PC-3 (cell line): Measurements from ENCODE around the gene ADCY3. TPM values are rescaled to one million over a fixed set of nuclear protein-coding genes. Genes with fewer than 3 reads are reported as not detected.
A peak's percentile ranks its signal among the peaks of the same experiment; 100 is the strongest.
"Not testable (repeated sequence)": the region's sequence is repeated elsewhere in the genome, so short reads cannot be mapped to it uniquely, and the experiment has no call there.

Source experiments
- ATAC-seq: fragments of 200-7000 bp; cut with Tn5 transposase; 2 replicates; pipeline ENCODE4 v1.9.1; 2020; ENCODE audit warnings: mild to moderate bottlenecking, moderate library complexity
- BruUV-seq: library from RNA; stranded (reverse); fragments of 400-500 nt; replicated peaks from 2 replicates; lab custom pipeline; 2021; lab: Mats Ljungman, UMichigan
- CTCF ChIA-PET: fragments of 300-600 bp; sonication (Branson Sonifier 250); formaldehyde crosslinking; loops from one replicate; lab custom pipeline; 2022; ENCODE audit warnings: antibody characterized with exemption; lab: Charles Lee
- POLR2A ChIA-PET: fragments of 300-600 bp; sonication (Branson Sonifier 250); formaldehyde crosslinking; loops from one replicate; lab custom pipeline; 2022; ENCODE audit warnings: antibody characterized with exemption; ENCODE audit not compliant: unreplicated experiment; lab: Charles Lee
- DNase-seq: peaks from one replicate; pipeline ENCODE4 v3.0.0-alpha.2; 2015
- H2AFZ ChIP-seq: fragments of 300-600 bp; sonication (generic); 2 replicates; pipeline ENCODE4 v1.6.0; 2016; ENCODE audit warnings: antibody characterized with exemption, low read length
- H3F3A ChIP-seq: fragments of 300-600 bp; sonication (generic); one replicate; pipeline ENCODE4 v1.6.0; 2017; ENCODE audit warnings: antibody characterized with exemption, low read length, control low read depth, mild to moderate bottlenecking; ENCODE audit not compliant: unreplicated experiment
- H3K27ac ChIP-seq: fragments of 300-600 bp; sonication (generic); 2 replicates; pipeline ENCODE4 v1.5.1; 2016; ENCODE audit warnings: mild to moderate bottlenecking, low read length
- H3K27me3 ChIP-seq: fragments of 300-600 bp; sonication (generic); 2 replicates; pipeline ENCODE4 v1.6.1; 2016; ENCODE audit warnings: low read length, mixed read lengths
- H3K36me3 ChIP-seq: fragments of 300-600 bp; sonication (generic); 2 replicates; pipeline ENCODE4 v1.6.1; 2016; ENCODE audit warnings: low read depth, mixed run types, low read length, mixed read lengths
- H3K4me1 ChIP-seq: fragments of 300-600 bp; sonication (generic); 2 replicates; pipeline ENCODE4 v1.5.1; 2016; ENCODE audit warnings: low read length; ENCODE audit not compliant: insufficient read depth
- H3K4me2 ChIP-seq: fragments of 300-600 bp; sonication (generic); 2 replicates; pipeline ENCODE4 v1.6.0; 2016; ENCODE audit warnings: low read length
- H3K4me3 ChIP-seq: fragments of 300-600 bp; sonication (generic); 2 replicates; pipeline ENCODE4 v1.5.1; 2016; ENCODE audit warnings: mild to moderate bottlenecking, low read length, mixed read lengths
- H3K79me2 ChIP-seq: fragments of 300-600 bp; sonication (generic); 2 replicates; pipeline ENCODE4 v1.6.1; 2017; ENCODE audit warnings: low read length, mixed read lengths
- H3K9ac ChIP-seq: fragments of 300-600 bp; sonication (generic); 2 replicates; pipeline ENCODE4 v1.6.0; 2016; ENCODE audit warnings: mild to moderate bottlenecking, low read length
- H3K9me2 ChIP-seq: fragments of 300-600 bp; sonication (generic); replicated peaks from 2 replicates; pipeline ENCODE4 v1.6.1; 2016; ENCODE audit warnings: mixed run types, low read length, mixed read lengths
- H3K9me3 ChIP-seq: fragments of 300-600 bp; sonication (generic); 2 replicates; pipeline ENCODE4 v1.6.1; 2016; ENCODE audit warnings: low read length, mixed read lengths
- H4K20me1 ChIP-seq: fragments of 300-600 bp; sonication (generic); 2 replicates; pipeline ENCODE4 v1.6.1; 2016; ENCODE audit warnings: low read length, mixed read lengths
- CTCF ChIP-seq: fragments of 300-600 bp; sonication (generic); conservative IDR thresholded peaks from 2 replicates; pipeline ENCODE4 v1.5.1; 2017; ENCODE audit warnings: antibody characterized with exemption, low read depth, mild to moderate bottlenecking, low read length
- EZH2 ChIP-seq: fragments of 300-600 bp; sonication (generic); IDR thresholded peaks from one replicate; pipeline ENCODE4 v1.6.1; 2017; ENCODE audit warnings: antibody characterized with exemption, mild to moderate bottlenecking, low read length; ENCODE audit not compliant: unreplicated experiment
- EZH2phosphoT487 ChIP-seq: fragments of 300-600 bp; sonication (generic); IDR thresholded peaks from 2 replicates; pipeline ENCODE4 v1.6.1; 2018; ENCODE audit warnings: mild to moderate bottlenecking, antibody characterized with exemption, low read length, borderline replicate concordance
- intact Hi-C: fragments of 100-400 bp; cut with micrococcal nuclease; formaldehyde crosslinking; loops from 2 replicates; pipeline ENCODE4 v1.9.0; 2023
- total RNA-seq: library from RNA; depleted of rRNA; stranded (reverse); fragments of >200 nt; gene quantifications from 2 replicates; pipeline ENCODE4 v1.2.3, GENCODE V29; 2014

Gene ADCY3
- total RNA-seq, 1 experiment from 2014 or later, result 52.0 TPM

GRCh38 chr2:24805811-24806660, 114.0 kb downstream of the ADCY3 start:
- H3K9me2 ChIP-seq, BruUV-seq, CTCF ChIA-PET, H3K9me3 ChIP-seq, H2AFZ ChIP-seq, H3K36me3 ChIP-seq, H4K20me1 ChIP-seq, H3K27me3 ChIP-seq, H3K4me3 ChIP-seq, H3K9ac ChIP-seq, H3F3A ChIP-seq: not testable (repeated sequence)
- peaks cover 51% of the 10 kb centered on the region for H3K79me2 ChIP-seq
- H3K27ac ChIP-seq, result peak overlapping the region; percentile 69
- POLR2A ChIA-PET, result interaction anchor here (0.7 kb wide), 1 partner anchor 379 kb away, joined by 4 read pairs; no protein-coding TSS in a partner anchor
- DNase-seq, result peak; percentile 56
- peak overlapping the region; percentile 35 for H3K4me2 ChIP-seq
- ATAC-seq, result peak; percentile 76
- intact Hi-C loops, result loop anchor here (1.0 kb wide), 1 partner anchor 13 kb away; the partner anchor contains the start of genes CENPO and PTRHD1
- peaks cover 43% of the 10 kb centered on the region for H3K4me1 ChIP-seq

GRCh38 chr2:24800487-24800886, 119.5 kb downstream of the ADCY3 start:
- H3K27ac ChIP-seq, H3K27me3 ChIP-seq, ATAC-seq, CTCF ChIA-PET, intact Hi-C loops, DNase-seq, H3K9ac ChIP-seq, H3K4me3 ChIP-seq, H4K20me1 ChIP-seq, H3K9me2 ChIP-seq, H3K9me3 ChIP-seq, H2AFZ ChIP-seq, H3F3A ChIP-seq, H3K4me2 ChIP-seq, H3K4me1 ChIP-seq, BruUV-seq, POLR2A ChIA-PET: not testable (repeated sequence)
- peaks cover 48% of the 10 kb centered on the region for H3K79me2 ChIP-seq
- H3K36me3 ChIP-seq, result peaks cover 31% of the 10 kb centered on the region

GRCh38 chr2:24797644-24798043, 122.4 kb downstream of the ADCY3 start:
- POLR2A ChIA-PET, result no interaction called here
- no peak overlapping the region for H3K27ac ChIP-seq
- H3K9ac ChIP-seq, result no peak overlapping the region
- H3K4me3 ChIP-seq, result no peak overlapping the region
- no peaks in the 10 kb centered on the region for H3K9me2 ChIP-seq
- H3K79me2 ChIP-seq, result peaks cover 65% of the 10 kb centered on the region
- TF ChIP-seq EZH2phosphoT487 (no peak), CTCF (no peak), EZH2 (no peak)
- H3K9me3 ChIP-seq, result no peaks in the 10 kb centered on the region
- H3K4me2 ChIP-seq, result no peak overlapping the region
- intact Hi-C loops, result no loop called here
- no peak for DNase-seq
- no peaks in the 10 kb centered on the region for H3K27me3 ChIP-seq
- peaks cover 36% of the 10 kb centered on the region for H3K36me3 ChIP-seq
- CTCF ChIA-PET, result no interaction called here
- ATAC-seq, result no peak
- H4K20me1 ChIP-seq, result no peaks in the 10 kb centered on the region
- no peak overlapping the region for H2AFZ ChIP-seq
- H3K4me1 ChIP-seq, result peaks cover 12% of the 10 kb centered on the region
- H3F3A ChIP-seq, result no peaks in the 10 kb centered on the region
- BruUV-seq, result no TSS peak
